Left lung (tissue), 10 donors: Measurements from ENCODE around the gene CD247. TPM values are rescaled to one million over a fixed set of nuclear protein-coding genes. Genes with fewer than 3 reads are reported as not detected.

ENCODE experiments used
- ATAC-seq: fragments of 200-7000 bp; cut with Tn5 transposase; one replicate; pipeline ENCODE4 v1.9.1; 2020; ENCODE audit warnings: moderate library complexity
- DNase-seq, 4 donors: peaks; one replicate each; pipeline ENCODE4 v3.0.0-alpha.2; 2013 to 2020
- H3K27ac ChIP-seq, 2 donors: fragments of 200-600 bp; sonication (generic) in 1 of 2; one replicate each; pipeline versions ENCODE4 v1.5.0 to v1.8.0; 2020 to 2021
- H3K27me3 ChIP-seq, 2 donors: fragments of 200-600 bp; sonication (generic) in 1 of 2; one replicate each; pipeline versions ENCODE4 v1.5.0 to v1.8.0; 2020 to 2021
- H3K36me3 ChIP-seq, 2 donors: fragments of 200-600 bp; sonication (generic) in 1 of 2; one replicate each; pipeline versions ENCODE4 v1.5.0 to v1.8.0; 2020 to 2021
- H3K4me1 ChIP-seq, 2 donors: fragments of 200-600 bp; one replicate each; pipeline ENCODE4 v1.8.0; 2021
- H3K4me3 ChIP-seq, 2 donors: fragments of 200-600 bp; sonication (generic) in 1 of 2; one replicate each; pipeline versions ENCODE4 v1.5.0 to v1.8.0; 2020 to 2021; ENCODE audit warnings: mild to moderate bottlenecking in 1 of 2
- H3K9me3 ChIP-seq, 2 donors: fragments of 200-600 bp; sonication (generic) in 1 of 2; one replicate each; pipeline versions ENCODE4 v1.5.0 to v1.8.0; 2020 to 2021
- intact Hi-C, 2 donors: fragments of 100-400 bp; cut with DNase I; formaldehyde crosslinking; loops; one replicate each; pipeline versions ENCODE4 v1.11.2 to v1.14.2; 2022
- polyA plus RNA-seq, 6 donors: library from polyadenylated mRNA; unstranded; fragments of 120-200 nt; gene quantifications; one replicate each; pipeline ENCODE4 v1.2.1, GENCODE V29; 2013; ENCODE audit not compliant: insufficient read length in 6 of 6
- total RNA-seq, 2 donors: library from RNA; stranded (reverse); fragmentation: NEBNext Ultra II Directional; extraction: Animal tissue kit (Norgen Biotek cat#: 25700); gene quantifications; one replicate each; pipeline ENCODE4 v1.2.1, GENCODE V29; 2021
- TF ChIP-seq, protein P1 (sequence below), 2 donors: fragments of 200-600 bp; sonication (generic) in 1 of 2; IDR thresholded peaks; one replicate each; pipeline versions ENCODE4 v1.5.0 to v1.8.0; 2021; ENCODE audit warnings: antibody characterized with exemption in 2 of 2
- donor health status: DM: no; HTN: yes; CAD: no.
- donor health status: DM: no; HTN: no; CAD: no.

Gene CD247
- total and polyA plus RNA-seq, 8 donors = 1.3 to 5.6 (median 1.9) TPM

- intact Hi-C loops = no loop called here
- H3K9me3 ChIP-seq = no peaks in the 10 kb centered on the region
- no peak for DNase-seq
These were observed 65.8 kb downstream of the CD247 start for GRCh38 chr1:167452483-167452882.

GRCh38 chr1:167450843-167451242, 67.5 kb downstream of the CD247 start:
- DNase-seq = no peak
- Histone ChIP-seq H3K4me1 (peaks cover 0 to 17% of the 10 kb centered on the region in 2 donors), H3K36me3 (no peaks in the 10 kb centered on the region), H3K27me3 (peaks cover 0 to 10% of the 10 kb centered on the region in 2 donors), H3K9me3 (no peaks in the 10 kb centered on the region), H3K4me3 (no peak overlapping the region), H3K27ac (no peak overlapping the region)
- no peak for ATAC-seq
- intact Hi-C loops = no loop called here
- TF ChIP-seq, protein P1, sequence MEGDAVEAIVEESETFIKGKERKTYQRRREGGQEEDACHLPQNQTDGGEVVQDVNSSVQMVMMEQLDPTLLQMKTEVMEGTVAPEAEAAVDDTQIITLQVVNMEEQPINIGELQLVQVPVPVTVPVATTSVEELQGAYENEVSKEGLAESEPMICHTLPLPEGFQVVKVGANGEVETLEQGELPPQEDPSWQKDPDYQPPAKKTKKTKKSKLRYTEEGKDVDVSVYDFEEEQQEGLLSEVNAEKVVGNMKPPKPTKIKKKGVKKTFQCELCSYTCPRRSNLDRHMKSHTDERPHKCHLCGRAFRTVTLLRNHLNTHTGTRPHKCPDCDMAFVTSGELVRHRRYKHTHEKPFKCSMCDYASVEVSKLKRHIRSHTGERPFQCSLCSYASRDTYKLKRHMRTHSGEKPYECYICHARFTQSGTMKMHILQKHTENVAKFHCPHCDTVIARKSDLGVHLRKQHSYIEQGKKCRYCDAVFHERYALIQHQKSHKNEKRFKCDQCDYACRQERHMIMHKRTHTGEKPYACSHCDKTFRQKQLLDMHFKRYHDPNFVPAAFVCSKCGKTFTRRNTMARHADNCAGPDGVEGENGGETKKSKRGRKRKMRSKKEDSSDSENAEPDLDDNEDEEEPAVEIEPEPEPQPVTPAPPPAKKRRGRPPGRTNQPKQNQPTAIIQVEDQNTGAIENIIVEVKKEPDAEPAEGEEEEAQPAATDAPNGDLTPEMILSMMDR (IDR thresholded peaks at IDR 0.05) = no peak

More at GRCh38 chr1:167452483-167452882, 65.8 kb downstream of the CD247 start:
- Histone ChIP-seq H3K27ac (no peak overlapping the region), H3K4me3 (no peak overlapping the region), H3K4me1 (peaks cover 0 to 11% of the 10 kb centered on the region in 2 donors), H3K27me3 (peaks cover 0 to 10% of the 10 kb centered on the region in 2 donors), H3K36me3 (no peaks in the 10 kb centered on the region)
- TF ChIP-seq, protein P1 (IDR thresholded peaks at IDR 0.05) = no peak
- no peak for ATAC-seq

DNA sequence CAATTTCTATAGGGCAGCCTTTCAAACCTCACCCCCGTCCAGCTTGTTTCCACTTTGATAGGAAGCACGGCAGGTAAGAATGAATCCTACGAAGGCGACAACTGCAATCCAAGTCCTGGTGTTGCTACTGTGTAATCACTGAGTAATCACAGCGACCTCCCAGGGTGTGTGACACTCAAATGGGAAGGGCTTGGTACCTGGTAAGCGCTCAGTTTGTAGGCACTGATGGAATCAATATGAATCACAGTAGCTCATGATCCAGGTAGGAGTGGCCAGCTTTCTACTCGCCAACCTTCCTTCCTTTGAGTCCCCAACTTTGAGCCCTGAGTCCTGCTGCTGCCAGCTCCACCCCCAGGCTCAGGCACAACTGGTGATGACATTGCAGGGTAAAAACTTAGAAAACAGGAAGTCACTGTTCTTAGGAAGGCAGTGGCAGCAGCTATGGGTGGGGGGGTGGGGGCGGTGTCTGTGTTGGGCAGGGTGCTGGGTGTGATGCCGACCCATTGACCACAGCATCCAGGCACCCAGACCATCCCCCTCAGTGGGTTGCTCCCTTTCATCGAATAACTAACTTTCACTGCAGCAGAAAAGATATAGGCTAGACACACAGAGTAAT, 70.7 kb downstream of the CD247 start:
- peak overlapping the region in 1 of 2 donors; percentile 43 for H3K27ac ChIP-seq
- intact Hi-C loops = loop anchor here in 1 of 2 donors (10.0 kb wide), 1 partner anchor 383 kb away; no protein-coding TSS in a partner anchor
- ATAC-seq (peak; percentile 83), DNase-seq (peak in 1 of 4 donors; percentile 67)
- no peaks in the 10 kb centered on the region for H3K36me3 ChIP-seq
- peak overlapping the region in 1 of 2 donors; percentile 8 for H3K4me3 ChIP-seq
- TF ChIP-seq, protein P1 (IDR thresholded peaks at IDR 0.05) = no peak
- H3K9me3 ChIP-seq = no peaks in the 10 kb centered on the region
- peaks cover 0 to 6% of the 10 kb centered on the region in 2 donors for H3K4me1 ChIP-seq
- H3K27me3 ChIP-seq = no peaks in the 10 kb centered on the region

GRCh38 chr1:167446966-167447365, 71.4 kb downstream of the CD247 start:
- TF ChIP-seq, protein P1 (IDR thresholded peaks at IDR 0.05) = no peak
- ATAC-seq = no peak
- Histone ChIP-seq H3K36me3 (no peaks in the 10 kb centered on the region), H3K9me3 (no peaks in the 10 kb centered on the region), H3K27me3 (no peaks in the 10 kb centered on the region), H3K4me1 (peaks cover 0 to 10% of the 10 kb centered on the region in 2 donors), H3K27ac (peak overlapping the region in 1 of 2 donors; percentile 43), H3K4me3 (no peak overlapping the region)
- intact Hi-C loops = loop anchor here in 1 of 2 donors (10.0 kb wide), 1 partner anchor 382 kb away; no protein-coding TSS in a partner anchor
- peak in 1 of 4 donors; percentile 5 for DNase-seq

DNA sequence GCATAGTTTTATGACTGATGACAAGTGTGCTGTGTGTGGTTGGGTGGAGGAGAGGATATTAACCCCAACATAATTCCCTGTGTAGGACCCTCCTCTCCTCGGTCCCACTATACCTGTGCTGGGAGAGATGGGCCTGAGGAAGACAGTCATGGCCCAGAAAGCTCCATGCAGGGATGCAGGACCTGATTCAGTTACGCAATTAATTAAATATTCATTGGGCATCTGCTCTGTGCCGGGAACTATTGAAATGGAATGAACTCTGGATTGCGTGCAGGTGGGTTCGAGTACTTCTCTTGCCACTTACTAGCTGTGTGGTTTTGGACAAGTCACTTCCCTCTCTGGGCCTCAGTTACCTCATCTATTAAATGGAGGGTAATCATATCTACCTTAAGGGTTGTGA, 74.6 kb downstream of the CD247 start:
- peak in 1 of 4 donors; percentile 2 for DNase-seq
- Histone ChIP-seq H3K4me3 (no peak overlapping the region), H3K36me3 (no peaks in the 10 kb centered on the region), H3K9me3 (no peaks in the 10 kb centered on the region), H3K27me3 (peaks cover 0 to 13% of the 10 kb centered on the region in 2 donors), H3K27ac (no peak overlapping the region), H3K4me1 (peaks cover 6 to 25% of the 10 kb centered on the region in 2 donors)
- TF ChIP-seq, protein P1 (IDR thresholded peaks at IDR 0.05) = no peak
- no peak for ATAC-seq
- intact Hi-C loops = loop anchor here in 1 of 2 donors (5.0 to 10.0 kb wide), 2 partner anchors 176 to 379 kb away; no protein-coding TSS in a partner anchor
